Measurements from ENCODE around the gene ZNF805. TPM values are rescaled to one million over a fixed set of nuclear protein-coding genes. Genes with fewer than 3 reads are reported as not detected.

Gene ZNF805
- total and polyA plus RNA-seq, 2 of the 13 experiments (the other 11 are each of a cell fraction or from before 2014, with no cell fraction given) = 5.1 to 12.8 TPM

GRCh38 chr19:57245959-57246358 lies 5.5 kb downstream of the ZNF805 start (continued):
- TF ChIP-seq ZNF850 (CRISPR knock-in tag; conservative IDR thresholded peaks at IDR 0.05) = no peak
- TF ChIP-seq BRD4 (CRISPR knock-in tag; IDR thresholded peaks at IDR 0.05) = no peak
- TF ChIP-seq NCOA2 (CRISPR knock-in tag; IDR thresholded peaks at IDR 0.05) = peak; percentile 48
- TF ChIP-seq CHCHD3 (CRISPR knock-in tag; IDR thresholded peaks at IDR 0.05) = no peak
- no peak for TF ChIP-seq CEBPZ (IDR thresholded peaks at IDR 0.05; ENCODE audit: low read length)
- no peak for TF ChIP-seq NR1H2 (CRISPR knock-in tag; IDR thresholded peaks at IDR 0.05; ENCODE audit: borderline replicate concordance, low read depth)
- no peak for TF ChIP-seq EED (CRISPR knock-in tag; IDR thresholded peaks at IDR 0.05)
- TF ChIP-seq ZNF275 (CRISPR knock-in tag; IDR thresholded peaks at IDR 0.05; ENCODE audit: borderline replicate concordance) = no peak
- TF ChIP-seq CREB3 (CRISPR knock-in tag; IDR thresholded peaks at IDR 0.05) = no peak
- no peak for TF ChIP-seq ZNF414 (CRISPR knock-in tag; IDR thresholded peaks at IDR 0.05)
- no peak for TF ChIP-seq IKZF4 (CRISPR knock-in tag; IDR thresholded peaks at IDR 0.05; ENCODE audit: borderline replicate concordance, low read depth, not compliant biosample characterization)
- no peak for TF ChIP-seq ZNF468 (CRISPR knock-in tag; IDR thresholded peaks at IDR 0.05)
- TF ChIP-seq ZNF431 (CRISPR knock-in tag; IDR thresholded peaks at IDR 0.05; ENCODE audit: borderline replicate concordance, low read depth) = no peak
- TF ChIP-seq CSRNP1 (CRISPR knock-in tag; IDR thresholded peaks at IDR 0.05) = no peak
- TF ChIP-seq NPAS2 (CRISPR knock-in tag; IDR thresholded peaks at IDR 0.05; ENCODE audit: borderline replicate concordance) = no peak
- no peak for TF ChIP-seq ZNF766 (CRISPR knock-in tag; IDR thresholded peaks at IDR 0.05; ENCODE audit: borderline replicate concordance)
- TF ChIP-seq SSRP1 (CRISPR knock-in tag; IDR thresholded peaks at IDR 0.05) = peak; percentile 53; the same call in 1 of the 2 replicates
- no peak for TF ChIP-seq ZNF234 (CRISPR knock-in tag; conservative IDR thresholded peaks at IDR 0.05)
- no peak for TF ChIP-seq SP1 (IDR thresholded peaks at IDR 0.05)
- TF ChIP-seq SP1 (CRISPR knock-in tag; IDR thresholded peaks at IDR 0.05) = no peak
- no peak for TF ChIP-seq ZNF703 (CRISPR knock-in tag; IDR thresholded peaks at IDR 0.05; ENCODE audit: borderline replicate concordance)
- no peak for TF ChIP-seq ISL2 (CRISPR knock-in tag; IDR thresholded peaks at IDR 0.05)
- no peak for TF ChIP-seq SIX1 (CRISPR knock-in tag; IDR thresholded peaks at IDR 0.05; ENCODE audit: borderline replicate concordance)
- no peak for TF ChIP-seq ZNF713 (CRISPR knock-in tag; IDR thresholded peaks at IDR 0.05)

Measured in HepG2 (cell line).